HG02610 (cell line): Measurements from ENCODE around the gene LETM1.

Experiments
- ATAC-seq: cut with Tn5 transposase; IDR thresholded peaks from one replicate; pipeline ENCODE4 v1.9.1; 2021; ENCODE audit warnings: mild to moderate bottlenecking, moderate library complexity; ENCODE audit not compliant: unreplicated experiment

The LETM1 gene

GRCh38 chr4:1856071-1856942 lies at the start of gene LETM1:
TSS of gene LETM1 (minus strand) at chr4:1856156. CDS start at chr4:1855950, 206 bp downstream.
- peak; percentile 83 for ATAC-seq

GRCh38 chr4:1904042-1904441 lies 48.1 kb upstream of the LETM1 start:
- no peak for ATAC-seq

GRCh38 chr4:1903035-1903434 lies 47.1 kb upstream of the LETM1 start:
- no peak for ATAC-seq

- ATAC-seq, result no peak
Measured at GRCh38 chr4:1902243-1902642, 46.3 kb upstream of the LETM1 start.

- ATAC-seq, result no peak
Measured at GRCh38 chr4:1901127-1901526, 45.2 kb upstream of the LETM1 start.

- ATAC-seq, result no peak
Measured at GRCh38 chr4:1900624-1901023, 44.7 kb upstream of the LETM1 start.

- ATAC-seq, result no peak
Measured at GRCh38 chr4:1900087-1900433, 44.1 kb upstream of the LETM1 start.

DNA sequence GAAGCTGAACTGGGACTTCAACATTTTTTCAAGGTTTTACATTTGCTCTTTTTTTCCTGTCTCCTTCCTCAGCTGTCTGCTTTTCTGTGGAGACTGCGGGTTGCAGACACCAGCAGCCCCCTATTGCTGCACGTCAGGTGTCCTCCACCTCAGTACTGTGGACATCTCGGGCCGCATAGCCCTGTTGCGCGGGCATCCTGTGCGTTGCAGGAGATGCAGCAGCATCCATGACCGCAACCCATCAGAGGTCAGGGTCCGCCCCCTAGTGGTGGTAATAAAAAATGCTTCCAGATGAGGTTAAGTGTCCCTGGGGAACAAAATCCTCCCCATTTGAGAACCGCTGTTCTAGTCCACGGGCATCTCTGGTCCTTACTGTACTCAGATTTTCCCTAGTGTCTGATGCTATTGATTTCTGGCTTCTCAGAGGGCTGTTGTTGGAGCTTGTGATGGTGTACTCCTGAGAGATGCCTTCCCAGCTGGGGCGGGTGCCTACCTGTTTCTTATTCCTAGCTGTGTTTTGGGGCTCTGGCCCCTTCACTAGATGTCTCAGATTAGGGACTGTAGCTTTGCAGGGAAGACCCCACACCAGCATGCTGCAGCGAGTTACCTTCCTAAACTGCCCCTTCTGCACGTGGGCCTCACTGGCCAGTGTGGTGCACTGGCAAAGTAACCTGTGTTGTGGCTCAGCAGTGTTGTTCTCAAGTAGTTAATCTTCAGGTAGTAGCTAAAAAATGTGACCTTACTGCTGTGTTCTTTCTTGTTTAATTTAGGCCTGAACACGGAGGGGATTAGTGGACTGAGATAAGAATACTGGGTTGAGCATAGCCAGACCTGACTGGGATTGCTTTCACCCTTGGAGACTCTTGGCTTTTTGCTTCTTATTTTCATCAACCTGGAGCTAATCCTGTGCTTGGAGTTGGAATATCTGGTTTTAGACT lies 43.5 kb upstream of the LETM1 start:
- ATAC-seq, result peak; percentile 75

DNA sequence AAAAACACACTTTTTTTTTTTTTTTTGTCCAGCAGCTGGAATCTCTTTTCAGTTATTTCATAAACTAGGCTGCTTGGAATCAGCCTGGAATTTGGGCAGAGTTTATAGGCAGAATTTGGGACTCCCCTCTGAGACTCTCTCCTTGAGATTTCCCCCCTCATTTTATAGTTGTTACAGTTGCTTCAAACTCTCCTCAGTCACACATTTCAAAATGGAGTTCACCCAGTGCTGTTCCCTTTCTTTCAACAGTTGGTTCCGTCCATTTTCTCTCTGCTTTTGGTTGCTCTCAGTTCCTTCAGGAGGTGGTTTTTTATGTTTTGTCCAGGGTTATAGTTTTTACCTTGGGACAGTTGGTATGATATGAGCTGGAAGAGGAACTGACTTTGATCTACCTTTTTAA lies 42.7 kb upstream of the LETM1 start:
- no peak for ATAC-seq

GRCh38 chr4:1898007-1898406 lies 42.1 kb upstream of the LETM1 start:
- ATAC-seq, result no peak

DNA sequence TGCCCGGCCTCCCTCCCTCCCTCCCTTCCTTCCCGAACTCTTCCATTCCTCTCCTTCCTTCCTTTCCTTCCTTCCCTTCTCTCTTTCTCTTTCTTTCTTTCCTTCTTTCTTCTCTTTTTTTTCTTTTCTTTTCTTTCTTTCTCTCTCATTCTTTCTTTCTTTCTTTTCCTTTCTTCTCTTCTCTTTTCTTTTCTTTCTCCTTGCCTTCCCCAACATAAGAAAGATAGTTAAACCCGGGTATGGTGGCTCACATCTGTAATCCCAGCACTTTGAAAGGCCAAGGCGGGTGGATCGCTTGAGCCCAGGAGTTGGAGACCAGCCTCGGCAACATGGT lies 40.7 kb upstream of the LETM1 start:
- ATAC-seq, result no peak

GRCh38 chr4:1895971-1896657 lies 40.2 kb upstream of the LETM1 start:
- ATAC-seq, result no peak

DNA sequence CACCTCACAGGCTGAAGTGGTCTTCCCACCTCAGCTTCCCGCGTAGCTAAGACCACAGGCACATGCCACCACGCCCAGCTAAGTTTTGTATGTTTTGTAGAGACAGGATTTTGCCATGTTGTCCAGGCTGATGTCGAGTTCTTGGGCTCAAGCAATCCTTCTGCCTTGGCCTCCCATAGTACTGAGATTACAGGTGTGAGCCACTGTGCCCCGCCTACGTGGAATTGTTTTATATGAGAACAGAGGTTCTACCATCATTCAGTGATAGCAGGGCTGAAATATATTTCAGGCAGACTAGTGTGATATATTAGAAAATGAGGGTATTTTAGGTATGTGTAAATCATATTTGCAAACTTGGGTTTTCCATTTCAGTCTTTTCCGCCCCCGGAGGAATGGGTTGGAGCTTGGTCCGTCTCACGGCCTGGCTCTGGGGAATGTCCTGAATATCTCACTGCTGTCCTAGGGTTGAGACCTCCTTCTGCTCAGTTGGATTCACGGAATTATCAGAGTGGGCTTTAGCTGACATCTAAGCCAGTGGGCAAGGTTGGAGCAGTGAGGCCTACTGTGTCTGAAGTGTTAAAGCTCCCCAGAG lies 35.1 kb upstream of the LETM1 start:
- no peak for ATAC-seq

DNA sequence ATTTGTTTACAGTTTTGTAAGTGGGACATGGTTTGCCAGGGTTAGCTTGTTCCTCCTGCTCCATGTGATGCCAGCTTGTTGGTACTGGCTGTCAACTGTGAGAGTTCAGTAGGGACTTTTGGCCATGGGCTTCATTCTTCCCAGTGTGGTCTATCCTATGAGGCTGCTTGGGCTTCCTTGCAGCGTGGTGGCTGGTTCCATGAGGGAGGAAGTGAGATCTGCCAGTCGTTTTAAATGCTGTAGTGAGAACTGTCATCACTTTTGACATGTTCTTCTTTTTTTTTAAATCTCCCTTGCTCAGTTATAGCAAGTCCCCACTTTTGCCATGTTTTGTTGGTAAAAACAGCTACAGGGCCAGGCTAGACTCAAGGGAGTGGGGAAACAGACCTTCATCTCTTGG lies 31.1 kb upstream of the LETM1 start:
- no peak for ATAC-seq

GRCh38 chr4:1885414-1885813 lies 29.5 kb upstream of the LETM1 start:
- no peak for ATAC-seq

DNA sequence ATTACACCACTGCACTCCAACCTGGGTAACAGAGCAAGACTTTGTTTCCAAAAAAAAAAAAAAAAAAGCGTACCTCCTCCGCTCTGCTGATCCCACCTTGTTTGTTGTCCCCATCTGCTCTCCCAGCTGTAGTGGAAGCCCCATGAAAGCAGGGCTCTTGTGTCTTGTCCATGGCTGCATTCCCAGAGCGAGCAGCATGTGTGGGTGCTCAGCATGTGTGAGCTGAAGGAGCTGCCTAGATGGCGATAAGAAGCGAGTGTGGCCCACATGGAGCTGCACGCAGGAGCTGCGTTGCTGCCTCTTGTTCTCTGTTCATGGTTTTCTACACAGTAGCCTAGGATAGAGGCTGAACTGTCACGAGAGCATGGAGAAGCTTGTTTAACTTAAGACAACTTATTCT lies 27.6 kb upstream of the LETM1 start:
- ATAC-seq, result no peak

DNA sequence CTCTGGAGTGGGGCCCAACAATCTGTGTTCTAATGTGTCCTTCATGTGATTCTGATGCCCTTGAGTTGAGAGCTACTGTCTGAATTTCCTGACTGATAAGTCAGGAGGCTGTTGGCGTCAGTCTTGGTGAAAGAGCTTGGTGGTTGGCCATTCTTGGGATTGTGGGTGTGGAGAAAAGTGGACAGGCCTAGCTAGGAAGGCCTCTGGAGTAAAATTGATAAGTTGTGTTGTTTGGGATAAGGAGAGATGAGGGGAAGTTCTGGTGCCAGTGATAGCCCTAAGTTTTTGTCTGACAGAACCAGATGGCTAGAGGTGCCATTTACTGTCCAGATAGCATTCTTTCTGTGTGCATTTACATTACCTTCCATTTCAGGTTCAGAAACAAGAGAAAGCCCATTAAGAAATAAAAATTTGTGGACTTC lies 26.9 kb upstream of the LETM1 start:
- no peak for ATAC-seq

GRCh38 chr4:1880332-1880731 lies 24.4 kb upstream of the LETM1 start:
- no peak for ATAC-seq

DNA sequence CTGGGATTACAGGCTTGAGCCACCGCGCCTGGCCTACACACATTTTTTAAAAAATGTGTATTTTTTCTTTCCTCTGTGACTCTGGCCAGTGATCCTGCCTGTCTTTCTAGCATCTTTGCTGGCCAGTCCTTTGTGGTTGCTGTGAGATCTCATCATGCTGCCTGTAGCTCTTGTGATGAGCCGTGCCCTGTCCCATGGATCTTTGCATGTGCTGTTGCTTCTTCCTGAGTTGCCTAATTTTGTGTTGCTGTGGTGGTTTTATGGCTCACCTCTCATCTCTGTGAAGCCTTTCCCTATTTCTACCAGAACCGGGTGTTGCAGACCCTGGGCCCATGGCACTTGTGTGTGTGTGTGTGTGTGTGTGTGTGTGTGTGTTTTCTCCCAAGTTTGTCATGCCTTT lies 23.5 kb upstream of the LETM1 start:
- no peak for ATAC-seq

DNA sequence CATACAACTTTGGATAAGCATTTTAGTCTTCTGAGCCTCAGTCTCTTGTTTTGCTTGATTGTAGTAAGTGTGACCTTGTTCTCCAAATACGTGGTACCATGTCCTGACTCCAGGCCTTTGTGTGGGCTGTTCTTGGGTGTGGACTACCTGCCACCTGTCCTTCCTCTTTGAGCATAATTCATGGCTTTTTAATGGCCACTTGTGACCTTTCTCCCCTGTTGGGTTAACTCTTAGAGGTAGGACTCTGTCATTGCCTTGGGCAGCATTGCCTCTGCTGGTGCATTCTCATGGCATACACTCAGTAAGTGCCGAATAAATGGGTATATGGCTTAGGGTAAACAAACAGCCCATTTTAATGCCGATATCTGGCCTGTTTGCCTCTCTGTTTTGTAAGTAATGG lies 18.2 kb upstream of the LETM1 start:
- no peak for ATAC-seq

DNA sequence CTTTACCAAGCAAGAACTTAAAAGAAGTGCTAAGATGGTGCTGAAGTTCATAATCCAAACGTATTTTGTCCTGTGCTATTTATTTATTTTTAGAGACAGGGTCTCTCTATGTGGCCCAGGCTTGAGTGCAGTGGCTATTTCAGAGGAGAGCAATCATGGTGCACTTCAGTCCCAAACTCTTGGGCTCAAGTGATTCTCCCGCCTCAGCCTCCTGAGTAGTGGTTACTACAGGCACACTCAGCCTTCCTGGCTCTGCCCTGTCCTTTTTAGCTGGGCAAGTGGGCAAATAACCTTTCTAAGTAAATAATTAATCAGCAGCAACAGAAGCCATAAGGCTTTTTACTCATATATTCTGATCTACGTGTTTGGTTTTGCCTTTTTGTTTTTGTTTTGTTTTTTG lies 17.8 kb upstream of the LETM1 start:
- no peak for ATAC-seq
